SU-DHL-6 (cell line): ENCODE measurements around the gene ARX.

Experiments used
- EZH2phosphoT487 ChIP-seq: fragments of 200-600 bp; sonication (generic), shearing (Covaris generic); conservative IDR thresholded peaks from 2 replicates; pipeline ENCODE4 v1.6.1; 2018; ENCODE audit warnings: mild to moderate bottlenecking, antibody characterized with exemption, low read length, moderate library complexity, mixed read lengths
- TF ChIP-seq, protein P1 (sequence below): fragments of 200-600 bp; sonication (generic); IDR thresholded peaks from one replicate; pipeline ENCODE4 v1.5.1; 2017; ENCODE audit warnings: antibody characterized with exemption, mild to moderate bottlenecking, low read length, moderate library complexity; ENCODE audit not compliant: insufficient read depth, poor library complexity, severe bottlenecking

DNA sequence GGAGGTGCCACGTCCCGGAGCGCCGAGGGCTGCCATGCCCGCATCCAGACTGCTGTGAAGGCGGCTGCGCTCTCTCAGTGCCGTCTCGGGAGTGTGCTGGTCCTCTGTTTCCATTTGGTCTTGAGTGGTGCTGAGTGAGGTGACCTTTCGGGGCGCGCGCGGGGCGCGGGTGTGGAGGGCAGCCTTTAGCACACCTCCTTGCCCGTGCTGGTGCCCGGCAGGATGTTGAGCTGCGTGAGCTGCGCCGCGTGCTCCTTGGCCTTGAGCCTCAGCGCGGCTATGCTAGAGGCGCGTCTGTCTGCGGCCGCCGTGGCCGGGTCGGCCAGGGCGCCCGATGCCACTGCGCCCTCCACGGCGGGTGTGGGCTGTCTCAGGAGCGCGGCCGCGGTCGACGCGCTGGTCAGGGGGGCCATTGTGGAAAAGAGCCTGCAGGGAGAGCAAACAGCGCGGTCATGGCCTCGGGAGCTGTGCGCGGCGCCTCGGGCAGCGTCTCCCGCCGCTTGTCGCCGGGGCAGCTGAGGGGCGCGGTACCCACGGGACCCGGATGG, 11.2 kb downstream of the ARX start:
- TF ChIP-seq, protein P1, sequence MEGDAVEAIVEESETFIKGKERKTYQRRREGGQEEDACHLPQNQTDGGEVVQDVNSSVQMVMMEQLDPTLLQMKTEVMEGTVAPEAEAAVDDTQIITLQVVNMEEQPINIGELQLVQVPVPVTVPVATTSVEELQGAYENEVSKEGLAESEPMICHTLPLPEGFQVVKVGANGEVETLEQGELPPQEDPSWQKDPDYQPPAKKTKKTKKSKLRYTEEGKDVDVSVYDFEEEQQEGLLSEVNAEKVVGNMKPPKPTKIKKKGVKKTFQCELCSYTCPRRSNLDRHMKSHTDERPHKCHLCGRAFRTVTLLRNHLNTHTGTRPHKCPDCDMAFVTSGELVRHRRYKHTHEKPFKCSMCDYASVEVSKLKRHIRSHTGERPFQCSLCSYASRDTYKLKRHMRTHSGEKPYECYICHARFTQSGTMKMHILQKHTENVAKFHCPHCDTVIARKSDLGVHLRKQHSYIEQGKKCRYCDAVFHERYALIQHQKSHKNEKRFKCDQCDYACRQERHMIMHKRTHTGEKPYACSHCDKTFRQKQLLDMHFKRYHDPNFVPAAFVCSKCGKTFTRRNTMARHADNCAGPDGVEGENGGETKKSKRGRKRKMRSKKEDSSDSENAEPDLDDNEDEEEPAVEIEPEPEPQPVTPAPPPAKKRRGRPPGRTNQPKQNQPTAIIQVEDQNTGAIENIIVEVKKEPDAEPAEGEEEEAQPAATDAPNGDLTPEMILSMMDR = no peak
- TF ChIP-seq EZH2phosphoT487 = no peak
